ENCODE results near the gene STK11.

STK11 gene

DNA sequence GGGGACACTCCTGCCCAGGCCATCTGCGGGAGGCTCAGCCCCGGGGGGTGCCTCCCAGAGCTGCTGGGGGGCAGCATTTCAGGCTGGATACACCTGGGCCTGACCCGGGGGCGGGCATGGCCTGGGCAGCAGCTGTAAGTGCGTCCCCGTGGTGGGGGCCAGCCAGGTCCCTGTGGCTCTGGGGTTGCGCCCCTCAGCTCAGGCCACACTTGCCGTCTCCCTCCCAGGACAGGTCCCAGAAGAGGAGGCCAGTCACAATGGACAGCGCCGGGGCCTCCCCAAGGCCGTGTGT is 20.6 kb downstream of the STK11 start:
- no peak for DNase-seq (ENCODE audit: low read depth)

DNA sequence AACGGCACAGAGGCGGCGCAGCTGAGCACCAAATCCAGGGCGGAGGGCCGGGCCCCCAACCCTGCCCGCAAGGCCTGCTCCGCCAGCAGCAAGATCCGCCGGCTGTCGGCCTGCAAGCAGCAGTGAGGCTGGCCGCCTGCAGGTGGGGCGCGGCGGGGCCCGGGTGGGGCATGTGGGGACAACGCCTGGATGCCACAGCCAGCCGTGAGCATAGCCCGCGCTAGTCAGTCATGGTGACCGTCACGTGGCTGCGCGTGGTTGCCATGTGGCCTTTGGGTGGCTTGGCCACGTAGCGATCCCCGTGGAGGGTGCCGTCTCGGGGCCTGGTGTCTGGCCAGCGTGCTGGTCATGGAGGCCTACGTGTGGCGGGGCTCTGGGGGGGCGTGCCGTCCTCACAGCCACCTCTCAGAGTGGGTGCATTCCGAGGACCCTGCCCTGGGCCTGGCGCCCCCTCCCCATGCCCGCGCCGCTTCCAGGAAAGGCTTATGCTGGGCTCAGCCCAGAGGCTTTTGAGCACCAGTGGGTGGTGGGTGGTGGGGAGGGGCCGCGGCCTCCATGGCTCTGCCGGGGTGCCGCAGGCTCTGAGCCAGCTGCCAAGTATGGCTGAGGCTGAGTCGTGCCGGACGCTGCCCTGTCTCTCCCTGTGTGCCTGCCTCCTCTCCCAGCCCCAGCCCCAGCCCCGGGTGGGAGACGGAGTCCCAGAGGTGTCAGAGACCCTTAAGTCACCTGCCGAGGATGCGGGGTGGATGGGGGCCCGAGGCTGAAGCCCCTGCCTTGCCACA is 21.1 kb downstream of the STK11 start:
- no peak for DNase-seq (ENCODE audit: low read depth)

DNA sequence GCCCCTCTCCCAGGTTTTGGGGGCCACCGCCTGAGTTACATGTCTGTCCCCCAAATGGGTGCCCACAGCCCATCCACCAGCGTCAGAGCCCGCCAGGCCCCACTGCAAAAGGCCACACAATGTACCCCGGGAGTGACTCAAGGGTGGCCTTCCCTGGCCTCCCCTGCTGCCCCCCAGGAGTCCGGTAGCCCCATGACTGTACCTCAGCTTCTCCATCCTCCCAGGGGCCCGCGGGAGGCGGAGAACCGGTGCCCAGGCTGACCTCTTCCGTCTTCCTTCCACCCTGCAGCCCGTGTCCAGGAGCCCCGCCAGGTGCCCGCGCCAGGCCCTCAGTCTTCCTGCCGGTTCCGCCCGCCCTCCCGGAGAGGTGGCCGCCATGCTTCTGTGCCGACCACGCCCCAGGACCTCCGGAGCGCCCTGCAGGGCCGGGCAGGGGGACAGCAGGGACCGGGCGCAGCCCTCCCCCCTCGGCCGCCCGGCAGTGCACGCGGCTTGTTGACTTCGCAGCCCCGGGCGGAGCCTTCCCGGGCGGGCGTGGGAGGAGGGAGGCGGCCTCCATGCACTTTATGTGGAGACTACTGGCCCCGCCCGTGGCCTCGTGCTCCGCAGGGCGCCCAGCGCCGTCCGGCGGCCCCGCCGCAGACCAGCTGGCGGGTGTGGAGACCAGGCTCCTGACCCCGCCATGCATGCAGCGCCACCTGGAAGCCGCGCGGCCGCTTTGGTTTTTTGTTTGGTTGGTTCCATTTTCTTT is 21.9 kb downstream of the STK11 start:
- DNase-seq (ENCODE audit: low read depth), result no peak

DNA sequence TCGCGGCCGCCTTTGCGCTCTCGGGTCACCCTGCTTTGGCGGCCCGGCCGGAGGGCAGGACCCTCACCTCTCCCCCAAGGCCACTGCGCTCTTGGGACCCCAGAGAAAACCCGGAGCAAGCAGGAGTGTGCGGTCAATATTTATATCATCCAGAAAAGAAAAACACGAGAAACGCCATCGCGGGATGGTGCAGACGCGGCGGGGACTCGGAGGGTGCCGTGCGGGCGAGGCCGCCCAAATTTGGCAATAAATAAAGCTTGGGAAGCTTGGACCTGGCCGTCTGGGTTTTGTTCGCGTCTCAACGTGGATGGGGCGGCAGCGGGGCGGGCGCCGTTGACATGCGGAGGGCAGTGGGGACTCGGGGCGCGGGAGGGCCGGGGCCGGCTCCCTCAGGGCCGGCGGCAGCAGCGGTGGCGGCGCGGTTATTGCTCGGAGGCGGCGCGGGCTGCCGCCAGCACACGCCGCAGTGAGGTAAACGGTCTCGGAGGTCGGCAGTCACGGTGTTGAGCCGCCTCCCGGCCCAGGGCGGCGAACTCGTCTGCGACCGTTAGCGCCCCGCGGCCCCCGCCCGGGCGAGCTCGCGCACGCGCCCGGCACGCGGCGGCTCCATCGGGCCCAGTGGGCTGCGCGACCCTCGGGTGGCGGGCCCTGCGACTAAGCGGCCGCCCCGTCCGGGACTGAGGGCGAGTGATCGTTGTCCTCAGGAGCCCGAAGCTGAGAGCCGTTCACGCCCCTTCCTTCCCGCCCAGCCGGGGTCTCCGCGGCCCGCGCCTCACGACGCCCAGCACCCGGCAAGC is 22.8 kb downstream of the STK11 start:
- DNase-seq (ENCODE audit: low read depth), result no peak

DNA sequence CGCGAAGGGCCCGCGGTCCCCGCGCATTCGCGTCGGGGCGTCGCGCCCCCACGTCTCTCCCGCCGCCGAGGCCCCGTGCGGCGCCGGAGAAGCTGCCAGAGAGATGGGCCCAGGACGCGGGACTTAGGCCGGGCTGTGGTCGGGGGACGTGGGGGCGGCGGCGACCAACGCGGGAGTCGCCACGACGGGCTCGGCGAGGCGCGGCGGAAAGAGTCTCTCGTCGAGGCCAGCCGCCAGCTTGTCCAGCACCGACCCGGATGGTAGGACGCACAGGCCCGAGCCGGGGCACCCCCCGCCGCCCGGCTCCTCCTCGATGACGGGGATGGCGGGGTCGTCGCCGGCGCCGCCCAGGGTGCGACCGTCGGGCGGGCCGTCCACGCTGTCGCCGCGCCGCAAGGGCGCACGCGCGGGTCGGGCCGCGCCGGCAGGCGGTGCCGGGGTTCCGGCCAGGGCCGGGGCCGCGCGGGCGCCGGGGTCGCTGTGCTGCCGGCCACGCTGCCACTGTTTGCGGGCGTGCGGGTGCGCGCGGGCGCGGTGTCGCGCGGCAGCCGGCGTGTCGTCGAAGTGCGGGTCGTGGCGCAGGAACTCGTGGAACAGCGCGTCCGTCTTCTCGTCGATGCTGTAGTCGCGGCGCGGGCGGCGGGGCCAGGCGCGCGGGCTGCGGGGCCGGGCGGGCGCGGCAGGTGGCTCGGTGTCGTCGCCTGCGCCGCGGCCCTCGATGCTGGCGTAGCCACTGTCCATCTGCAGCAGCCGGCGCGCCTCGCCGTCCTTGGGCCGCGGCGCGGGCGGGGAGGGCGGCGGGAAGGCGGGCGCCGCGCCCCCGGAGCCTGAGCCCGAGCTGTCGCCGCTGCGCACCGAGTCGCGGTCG is 23.7 kb downstream of the STK11 start:
- no peak for DNase-seq (ENCODE audit: low read depth)

DNA sequence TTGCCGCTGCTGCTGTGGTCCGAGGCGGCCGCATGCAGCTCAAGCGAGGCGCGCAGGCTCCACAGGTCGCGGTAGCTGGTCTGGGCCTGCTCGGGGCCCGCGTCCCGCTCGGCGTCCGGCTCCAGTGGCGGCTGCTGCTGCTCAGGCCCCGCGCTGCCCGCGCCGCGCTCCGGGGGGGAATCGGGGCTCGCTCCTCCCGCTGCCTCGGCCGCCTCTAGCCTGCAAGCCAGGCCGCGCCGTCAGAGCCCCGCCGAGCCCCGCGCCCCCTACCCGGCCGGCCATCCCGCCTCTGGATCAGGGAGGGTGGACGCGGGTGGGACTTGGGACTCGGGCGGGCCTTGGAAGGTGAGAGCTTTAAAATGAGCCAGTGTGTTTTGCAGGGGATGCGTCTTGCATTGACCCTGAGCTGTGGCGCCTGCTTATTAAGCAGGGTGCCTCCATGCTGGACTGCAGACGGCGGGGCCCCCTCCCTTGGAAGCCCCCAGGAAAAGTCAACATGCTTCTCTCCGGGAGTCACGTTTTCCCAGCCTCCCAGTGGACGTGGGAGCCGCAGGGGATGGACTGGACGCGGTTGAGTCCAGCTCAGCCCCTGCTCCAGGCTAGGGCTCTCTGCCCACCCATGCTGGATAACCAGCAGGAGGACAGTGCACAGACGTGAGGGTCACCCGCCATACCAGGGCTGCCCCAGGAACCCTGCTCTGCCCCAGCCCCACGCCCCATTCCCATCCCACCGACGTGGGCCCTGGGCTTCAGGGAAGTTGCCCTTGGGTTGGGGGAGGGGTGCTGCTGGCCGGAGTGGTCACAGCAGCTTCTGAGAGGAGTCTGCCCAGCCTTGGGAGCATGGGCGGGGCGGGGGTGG is 24.6 kb downstream of the STK11 start:
- no peak for DNase-seq (ENCODE audit: low read depth)

DNA sequence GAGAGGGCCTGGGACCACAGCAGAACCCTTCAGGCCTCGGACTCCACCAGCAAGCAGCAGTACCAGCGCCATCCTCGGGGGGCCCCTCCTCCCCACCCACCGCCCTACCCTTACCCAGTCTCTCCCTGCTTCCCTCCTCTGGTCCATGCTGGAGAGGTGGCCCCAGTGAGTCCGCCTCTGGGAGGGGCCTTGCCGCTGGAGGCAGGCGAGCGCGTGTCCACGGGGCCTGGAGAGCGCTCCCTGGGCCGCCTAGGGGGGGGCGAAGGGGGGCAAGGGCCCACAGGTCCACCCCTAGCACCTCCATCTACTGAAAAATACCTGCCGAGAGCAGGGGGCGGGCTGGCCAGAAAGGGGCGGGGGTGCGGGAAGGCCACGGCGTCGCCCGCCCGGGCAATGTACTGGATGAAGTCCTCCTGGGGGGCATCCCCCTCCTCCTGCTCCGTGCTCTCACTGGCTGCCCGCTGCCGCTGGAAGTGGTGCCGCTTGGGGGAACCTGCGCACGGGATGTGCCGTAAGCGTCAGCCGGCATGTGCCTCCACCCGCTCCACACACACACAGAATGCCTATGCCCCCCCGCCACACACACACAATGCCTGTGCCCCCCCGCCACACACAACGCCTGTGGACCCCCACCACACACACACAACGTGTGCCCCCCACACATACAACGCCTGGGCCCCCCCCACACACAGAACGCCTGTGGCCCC is 25.4 kb downstream of the STK11 start:
- no peak for DNase-seq (ENCODE audit: low read depth)

DNA sequence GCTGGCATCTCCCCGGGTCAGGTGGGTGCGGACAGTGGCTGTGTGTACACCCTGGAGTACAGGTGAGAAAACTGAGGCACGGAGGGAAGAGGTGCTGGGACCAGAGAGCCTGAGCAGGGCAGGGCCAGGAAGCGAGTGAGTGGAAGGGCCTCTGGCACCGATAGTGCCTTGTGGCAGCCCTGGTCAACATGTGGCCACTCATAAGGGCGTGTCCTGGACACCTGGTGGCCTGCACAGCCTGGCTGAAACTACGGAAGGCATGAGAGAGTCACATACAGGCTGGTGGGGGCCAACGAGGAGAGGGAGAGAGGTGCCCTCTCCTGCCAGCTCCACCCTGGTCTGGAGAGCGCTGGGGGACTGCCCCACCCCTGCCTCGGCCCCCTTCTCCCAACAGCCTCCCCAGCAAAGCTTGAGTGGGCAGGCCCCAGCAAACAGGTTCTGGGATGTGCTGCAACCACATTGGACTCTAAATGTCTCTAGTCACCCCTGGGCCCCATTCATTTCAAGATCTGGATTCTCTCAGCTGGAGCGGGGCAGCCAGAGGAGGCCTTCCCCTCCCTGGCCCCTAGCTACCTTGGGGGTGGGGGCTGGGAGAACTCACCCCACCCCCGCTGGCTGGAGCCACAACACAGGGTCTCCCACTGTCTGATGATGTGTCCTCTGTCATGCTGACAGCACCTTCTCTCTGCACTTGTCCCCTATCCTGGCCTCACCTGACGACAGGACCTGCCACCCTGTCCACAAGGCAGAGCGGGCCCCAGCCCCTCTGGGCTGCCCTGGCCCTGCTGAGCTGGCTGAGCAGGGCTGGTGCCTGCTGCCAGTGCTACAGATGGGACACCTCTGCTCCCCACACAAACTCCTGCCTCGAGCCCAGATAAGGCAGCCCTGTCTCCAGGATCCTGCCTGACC is 26.4 kb downstream of the STK11 start:
- DNase-seq (ENCODE audit: low read depth), result no peak

DNA sequence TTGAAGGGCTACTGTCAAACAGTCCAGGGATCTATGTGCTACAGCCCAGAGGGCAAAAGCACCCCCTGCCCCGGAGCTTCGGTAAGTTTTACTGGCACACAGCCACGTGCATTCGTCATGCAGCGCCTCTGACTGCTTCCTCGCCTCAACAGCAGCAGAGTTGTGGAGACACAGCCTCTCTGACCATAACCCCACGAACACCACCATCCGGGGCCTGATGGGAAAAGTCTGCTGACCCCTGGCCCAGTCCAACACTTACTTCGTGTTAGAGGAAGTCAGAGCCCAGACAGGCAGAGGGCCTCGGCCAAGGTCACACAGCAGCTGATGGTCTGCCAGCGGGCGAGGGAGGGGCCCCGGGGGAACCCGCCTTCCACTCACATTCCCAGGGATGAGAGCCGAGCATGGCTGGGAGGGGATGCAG is 27.1 kb downstream of the STK11 start:
- no peak for DNase-seq (ENCODE audit: low read depth)

DNA sequence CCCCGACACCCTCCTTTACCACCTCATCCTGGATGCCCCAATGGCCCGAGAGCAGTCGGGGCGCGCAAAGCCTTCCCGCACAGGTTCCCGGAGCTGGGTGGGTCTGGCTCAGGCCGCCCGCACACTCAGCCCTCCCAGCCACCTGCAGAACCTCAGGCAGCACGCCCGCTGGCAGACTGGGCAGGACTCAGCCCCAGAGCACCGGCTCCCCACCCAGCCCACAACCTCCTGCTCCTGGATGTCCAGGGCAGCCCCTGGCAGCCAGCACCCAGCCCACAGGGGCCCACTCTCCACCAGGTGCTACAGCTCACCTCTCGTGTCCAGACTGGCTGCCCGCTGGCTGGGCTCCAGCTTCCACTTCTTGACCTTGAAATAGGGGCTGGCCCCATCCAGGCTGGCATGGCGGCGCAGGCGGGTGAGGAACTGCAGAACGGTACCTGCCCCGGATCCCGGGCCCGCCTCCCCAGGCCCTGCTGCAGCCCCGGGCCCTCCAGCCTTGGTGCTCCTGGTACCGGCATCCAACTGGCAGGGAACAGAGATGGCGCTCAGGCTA is 27.6 kb downstream of the STK11 start:
- no peak for DNase-seq (ENCODE audit: low read depth)

DNA sequence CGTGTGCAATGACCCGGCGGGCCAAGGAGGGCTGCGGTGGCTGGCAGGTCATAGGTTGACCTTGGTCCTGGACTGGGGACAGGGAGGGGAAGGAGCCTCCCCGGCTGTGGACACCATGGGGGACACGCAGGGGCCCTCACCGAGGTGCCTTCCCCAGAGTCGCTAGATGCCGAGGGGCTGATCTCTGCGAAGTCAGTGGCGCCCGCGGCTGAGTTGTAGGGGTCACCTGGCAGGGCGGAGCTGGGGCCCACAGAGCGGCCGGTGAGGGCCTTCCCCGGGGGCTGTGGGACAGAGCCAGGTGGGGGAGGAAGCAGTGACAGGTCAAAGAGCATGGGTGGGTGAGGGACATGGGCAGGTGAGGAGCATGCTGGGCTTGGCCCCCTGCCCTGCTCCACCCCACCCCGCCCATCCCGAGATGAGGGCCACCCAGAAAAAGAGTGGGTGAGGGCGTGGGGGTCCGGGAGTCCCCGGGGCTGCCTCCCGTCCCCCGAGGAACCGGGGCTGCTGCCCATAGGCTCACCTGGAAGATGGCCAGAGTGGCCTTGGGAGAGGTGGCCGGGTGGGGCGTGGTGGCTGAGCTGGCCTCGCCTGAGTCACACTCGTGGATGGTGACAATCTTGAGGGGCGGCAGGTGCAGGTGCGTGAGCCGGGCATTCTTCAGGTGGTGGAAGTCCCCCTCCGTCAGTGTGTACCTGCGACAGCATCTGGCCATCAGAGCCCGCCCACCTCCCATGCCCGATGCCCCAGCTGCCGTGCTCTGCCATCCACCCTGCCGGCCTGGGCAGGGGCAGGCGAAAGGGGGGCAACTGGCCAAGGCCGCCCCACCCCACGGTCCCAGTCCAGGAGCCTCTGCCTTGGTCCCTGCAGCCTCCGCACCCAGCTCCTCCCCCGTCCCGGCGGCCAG is 28.7 kb downstream of the STK11 start:
- DNase-seq (ENCODE audit: low read depth), result no peak

DNA sequence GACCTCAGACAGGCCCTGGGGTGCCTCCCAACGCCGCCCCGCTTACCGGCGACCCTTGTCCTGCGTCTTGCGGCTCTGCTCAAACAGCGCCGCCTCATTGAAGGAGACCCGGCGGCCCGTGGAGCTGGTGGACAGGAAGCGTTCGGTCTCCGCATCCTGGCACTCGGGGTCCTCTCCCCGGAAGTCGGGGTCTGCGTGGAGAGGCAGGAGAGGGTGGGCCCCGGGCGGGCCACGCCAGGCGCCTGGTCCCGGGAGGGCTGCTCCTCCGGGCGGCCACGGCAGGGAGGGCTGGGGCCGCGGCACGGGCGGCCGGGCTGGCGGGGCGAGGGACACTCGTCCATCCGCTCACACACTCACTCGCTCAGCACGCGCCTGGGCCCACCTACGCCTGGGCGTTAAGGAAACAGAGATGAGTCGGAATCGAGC is 29.4 kb downstream of the STK11 start:
- no peak for DNase-seq (ENCODE audit: low read depth)

DNA sequence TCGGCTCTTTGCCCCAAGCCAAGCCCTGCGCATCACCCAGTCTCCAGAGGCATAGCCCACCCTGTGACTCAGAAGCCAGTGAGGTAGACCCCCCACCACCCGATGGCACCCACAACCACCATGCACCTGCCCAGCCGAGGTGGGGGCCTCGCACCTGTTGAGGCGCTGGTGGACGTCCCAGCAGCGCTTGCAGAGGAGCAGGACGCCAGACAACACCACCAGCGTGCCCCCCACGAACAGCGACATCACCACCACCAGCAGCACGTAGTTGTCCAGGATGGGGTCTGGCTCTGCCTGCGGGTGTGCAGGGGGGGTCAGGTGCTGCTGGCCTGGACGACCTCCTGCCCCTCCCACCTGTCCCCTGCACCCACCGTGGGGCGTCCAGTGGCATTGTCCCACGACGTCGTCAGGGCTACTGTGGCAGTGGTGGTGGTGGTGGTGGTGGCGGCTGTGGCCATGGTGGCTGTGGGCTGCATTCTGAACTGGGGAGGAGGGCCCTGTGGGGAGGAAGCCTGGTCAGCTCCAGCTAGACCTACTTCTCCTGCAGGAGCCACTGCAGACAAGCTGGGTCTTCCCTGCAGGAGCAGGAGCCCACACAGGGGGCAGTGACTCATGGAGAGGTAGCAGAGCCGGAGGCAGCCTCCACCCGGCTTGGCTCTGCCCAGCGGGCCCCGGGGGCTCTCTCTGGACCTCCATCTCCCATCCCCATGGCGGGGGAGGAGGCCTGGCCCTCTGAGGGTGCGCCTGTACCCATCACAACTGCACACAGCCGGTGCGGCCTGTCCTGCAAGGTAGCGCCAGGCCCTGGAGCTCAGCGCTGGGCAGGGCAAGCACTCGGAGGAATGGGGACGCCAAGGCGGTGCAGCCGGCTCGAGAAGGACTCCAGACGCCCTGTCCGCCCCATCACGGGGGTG is 30.3 kb downstream of the STK11 start:
- DNase-seq (ENCODE audit: low read depth), result no peak

DNA sequence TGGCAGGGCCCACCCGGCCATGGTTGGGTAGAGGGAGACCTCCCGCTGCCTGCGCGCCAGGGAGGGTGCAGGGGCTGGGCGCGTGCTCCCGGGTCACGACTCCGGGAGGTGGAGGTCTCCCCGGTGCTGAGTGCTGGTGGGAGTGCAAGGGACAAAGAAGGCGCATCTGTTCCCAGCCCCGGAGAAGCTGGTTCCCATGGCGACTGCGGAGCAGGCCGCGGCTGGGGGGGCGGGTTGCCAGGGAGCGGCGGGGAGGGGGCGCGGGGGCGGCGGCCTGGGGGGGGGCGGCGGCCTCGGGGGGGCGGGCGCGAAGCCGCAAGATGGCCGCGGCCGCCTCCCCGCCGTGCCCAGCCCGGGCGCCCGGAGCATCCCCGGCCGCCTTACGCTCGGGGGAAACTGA is 31.0 kb downstream of the STK11 start:
- DNase-seq (ENCODE audit: low read depth), result no peak

DNA sequence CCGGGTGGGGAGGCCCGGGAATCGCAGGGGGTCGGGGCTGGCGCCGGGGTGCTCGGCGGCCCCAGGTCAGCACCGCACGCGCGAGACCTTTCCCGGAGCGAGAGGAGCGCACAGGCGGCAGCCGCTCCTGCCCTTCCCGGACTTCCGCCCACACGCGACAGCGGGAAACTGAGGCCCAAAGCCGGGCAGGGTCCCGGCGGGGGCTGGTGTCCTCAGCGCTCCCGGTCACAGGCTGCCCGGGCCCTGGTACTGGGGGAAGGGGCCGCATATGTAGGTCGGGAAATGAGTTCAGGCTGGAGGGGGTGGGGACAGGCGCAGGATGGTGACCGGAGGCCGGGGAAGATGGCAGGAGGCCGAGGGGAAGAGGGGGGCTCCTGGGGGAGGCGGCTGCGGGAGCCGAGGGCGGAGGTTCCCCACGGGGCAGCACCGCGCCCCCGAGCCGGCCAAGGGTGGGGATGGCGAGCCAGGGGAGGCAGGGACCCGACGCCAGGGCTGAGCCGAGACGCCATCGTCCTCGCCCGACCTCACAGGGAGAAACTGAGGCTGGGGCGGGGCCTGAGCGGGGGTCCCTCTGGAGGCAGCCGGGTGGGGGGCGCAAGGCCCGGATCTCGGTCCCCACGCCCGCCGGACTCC is 31.6 kb downstream of the STK11 start:
- DNase-seq (ENCODE audit: low read depth), result no peak

DNA sequence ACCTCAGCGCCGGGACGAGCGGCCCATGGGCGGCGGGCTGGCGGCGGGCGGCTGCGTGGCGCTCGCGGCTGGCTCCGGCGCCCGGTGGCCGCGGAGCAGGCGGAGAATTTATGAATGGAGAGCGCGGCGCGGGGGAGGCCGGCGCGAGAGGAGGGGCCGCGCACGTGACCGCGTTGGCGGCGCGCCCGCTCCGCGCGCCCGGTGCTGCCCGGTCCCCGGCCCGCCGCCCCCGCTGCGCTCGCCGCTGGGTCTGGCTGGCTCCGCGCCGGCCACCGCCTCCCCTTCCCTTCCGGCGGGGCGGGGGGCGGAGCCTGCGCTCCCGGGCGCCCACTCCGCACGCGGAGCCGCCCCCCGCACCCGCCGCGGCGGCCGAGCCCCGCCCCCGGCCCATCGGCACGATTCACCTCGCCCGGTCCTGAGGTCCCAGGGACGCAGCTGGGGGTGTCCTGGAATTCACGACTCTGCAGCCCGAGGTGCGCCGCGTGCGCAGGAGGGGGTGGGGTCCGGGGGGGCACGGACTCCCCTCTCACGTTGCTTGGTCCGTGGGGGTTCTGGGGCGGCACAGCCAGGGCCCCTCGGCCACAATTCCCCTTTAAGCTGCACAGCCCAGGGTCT is 32.3 kb downstream of the STK11 start, which contains the start of gene CBARP:
CBARP (minus strand) TSS at position 252 of the 615 bp plus-strand sequence. CDS start 1,905 bp downstream, outside the sequence.
- DNase-seq (ENCODE audit: low read depth), result no peak
